Gastrocnemius medialis (tissue), 4 donors: ENCODE results near the gene MARVELD1. TPM values are rescaled to one million over a fixed set of nuclear protein-coding genes. Genes with fewer than 3 reads are reported as not detected.

Experiments used
- ATAC-seq, 2 donors: fragments of 150-250 bp; one replicate each; pipeline ENCODE4 v1.9.1; 2016
- DNase-seq, 2 donors: peaks; one replicate each; pipeline ENCODE4 v3.0.0-alpha.2; 2019
- H3K27ac ChIP-seq, 4 donors: fragments of 200-600 bp; sonication (generic); 1 replicate in 1 of 4; 2 replicates in 3 of 4; pipeline ENCODE4 v1.5.1; 2016 to 2018; ENCODE audit warnings: mild to moderate bottlenecking in 2 of 4, moderate library complexity in 1 of 4
- H3K27me3 ChIP-seq, 3 donors: fragments of 200-600 bp; sonication (generic) in 2 of 3; 1 replicate in 1 of 3; 2 replicates in 2 of 3; pipeline versions ENCODE4 v1.5.1 to v1.6.0; 2016 to 2019; ENCODE audit warnings: mild to moderate bottlenecking in 1 of 3, moderate library complexity in 1 of 3
- H3K36me3 ChIP-seq, 2 donors: fragments of 200-600 bp; sonication (generic) in 1 of 2; one replicate each; pipeline ENCODE4 v1.5.1; 2017 to 2018
- H3K4me1 ChIP-seq, 2 donors: fragments of 200-600 bp; sonication (generic) in 1 of 2; one replicate each; pipeline ENCODE4 v1.5.1; 2016 to 2017; ENCODE audit warnings: mild to moderate bottlenecking in 2 of 2
- H3K4me3 ChIP-seq, 4 donors: fragments of 200-600 bp; sonication (generic) in 3 of 4; 1 replicate in 1 of 4; 2 replicates in 3 of 4; pipeline ENCODE4 v1.5.1; 2016 to 2019; ENCODE audit warnings: mild to moderate bottlenecking in 2 of 4
- H3K9me3 ChIP-seq, 3 donors: fragments of 200-600 bp; sonication (generic) in 2 of 3; 1 replicate in 1 of 3; 2 replicates in 2 of 3; pipeline ENCODE4 v1.5.1; 2016 to 2019
- CTCF ChIP-seq, 5 experiments: fragments of 450-650 bp in 3 of 5; fragments of 200-600 bp in 2 of 5; sonication (generic) in 2 of 5; IDR thresholded peaks in 4 of 5; conservative IDR thresholded peaks in 1 of 5; 1 replicate in 4 of 5; 2 replicates in 1 of 5; pipeline ENCODE4 v1.5.1; 2016 to 2019; ENCODE audit warnings: antibody characterized with exemption in 5 of 5, mild to moderate bottlenecking in 3 of 5, moderate library complexity in 3 of 5
- POLR2A ChIP-seq, 2 donors: fragments of 450-650 bp; IDR thresholded peaks; one replicate each; pipeline ENCODE4 v1.6.1; 2017; ENCODE audit warnings: antibody characterized with exemption in 2 of 2, mild to moderate bottlenecking in 2 of 2, moderate library complexity in 2 of 2
- in situ Hi-C, 4 donors: fragments of 200-750 bp; cut with MboI; loops; one replicate each; pipeline versions ENCODE4 v1.15.0 to v1.8.0; 2017; ENCODE audit warnings: low sequenced_read_pairs in 4 of 4
- intact Hi-C: fragments of 100-400 bp; cut with DNase I; formaldehyde crosslinking; loops from one replicate; pipeline ENCODE4 v1.15.1; 2023; ENCODE audit warnings: low total_unique reads
- total RNA-seq, 4 donors: library from RNA; depleted of rRNA; stranded (reverse); fragments of >200 nt; gene quantifications; one replicate each; pipeline versions ENCODE4 v1.1.0 to v1.2.3, GENCODE V29; 2016

MARVELD1 gene
- total RNA-seq, 4 donors from 2014 or later = 3.2 to 5.1 (median 3.9) TPM

- peaks cover 12 to 19% of the 10 kb centered on the region in 2 donors for H3K4me1 ChIP-seq
- H3K27ac ChIP-seq = peak overlapping the region; percentile 82 to 93 (median 86)
- H3K4me3 ChIP-seq = peak overlapping the region; percentile 76 to 96 (median 93)
- peak; percentile 17 to 37 for ATAC-seq
- no peaks in the 10 kb centered on the region for H3K27me3 ChIP-seq
- no peak for DNase-seq
- in situ Hi-C loops (loop anchor here in 2 of 4 donors (10.0 kb wide), 1 partner anchor 62 kb away; no protein-coding TSS in a partner anchor), intact Hi-C loops (loop anchor here (5.0 kb wide), 1 partner anchor 334 kb away; the partner anchor contains the start of gene RRP12)
- no peaks in the 10 kb centered on the region for H3K9me3 ChIP-seq
- TF ChIP-seq CTCF (IDR thresholded peaks at IDR 0.05 in 4 of 5, conservative IDR thresholded peaks at IDR 0.05 in 1 of 5) (no peak), POLR2A (IDR thresholded peaks at IDR 0.05) (no peak)
- H3K36me3 ChIP-seq = peaks cover 0 to 27% of the 10 kb centered on the region in 2 donors
Observed at GRCh38 chr10:97736403-97736901, 22.9 kb downstream of the MARVELD1 start.

GRCh38 chr10:97736902-97737769 is 23.6 kb downstream of the MARVELD1 start, which contains the start of gene ZFYVE27:
TSS of gene ZFYVE27 (plus strand) at chr10:97737128. CDS start at chr10:97738478, 1,350 bp downstream.
- ATAC-seq (peak; percentile 97), DNase-seq (peak; percentile 89 to 93)
- Histone ChIP-seq H3K4me3 (peak within 1 kb of the TSS; percentile 76 to 96 (median 93)), H3K27me3 (no peaks in the 10 kb centered on the region), H3K36me3 (peaks cover 0 to 31% of the 10 kb centered on the region in 2 donors), H3K9me3 (no peaks in the 10 kb centered on the region), H3K27ac (peak within 1 kb of the TSS; percentile 82 to 93 (median 86)), H3K4me1 (peaks cover 12 to 19% of the 10 kb centered on the region in 2 donors)
- in situ Hi-C loops (loop anchor here in 2 of 4 donors (10.0 kb wide), 1 partner anchor 62 kb away; no protein-coding TSS in a partner anchor), intact Hi-C loops (loop anchor here (5.0 kb wide), 1 partner anchor 335 kb away; the partner anchor contains the start of gene RRP12)
- TF ChIP-seq POLR2A (IDR thresholded peaks at IDR 0.05) (peak; percentile 88 to 95), CTCF (IDR thresholded peaks at IDR 0.05 in 4 of 5, conservative IDR thresholded peaks at IDR 0.05 in 1 of 5) (no peak)

GRCh38 chr10:97737770-97738265 is 24.3 kb downstream of the MARVELD1 start:
- H3K4me1 ChIP-seq = peaks cover 12 to 19% of the 10 kb centered on the region in 2 donors
- H3K36me3 ChIP-seq = peaks cover 0 to 35% of the 10 kb centered on the region in 2 donors
- H3K4me3 ChIP-seq = peak overlapping the region; percentile 76 to 96 (median 93)
- no peak for DNase-seq
- in situ Hi-C loops (loop anchor here in 2 of 4 donors (10.0 kb wide), 1 partner anchor 63 kb away; no protein-coding TSS in a partner anchor), intact Hi-C loops (loop anchor here (5.0 kb wide), 1 partner anchor 336 kb away; the partner anchor contains the start of gene RRP12)
- no peak for ATAC-seq
- no peaks in the 10 kb centered on the region for H3K9me3 ChIP-seq
- TF ChIP-seq CTCF (IDR thresholded peaks at IDR 0.05 in 4 of 5, conservative IDR thresholded peaks at IDR 0.05 in 1 of 5) (no peak), POLR2A (IDR thresholded peaks at IDR 0.05) (no peak)
- H3K27ac ChIP-seq = peak overlapping the region in 3 of 4 donors; percentile 82 to 93 (median 90)
- no peaks in the 10 kb centered on the region for H3K27me3 ChIP-seq

GRCh38 chr10:97738616-97739015 is 25.1 kb downstream of the MARVELD1 start:
- peaks cover 0 to 43% of the 10 kb centered on the region in 2 donors for H3K36me3 ChIP-seq
- H3K27me3 ChIP-seq = no peaks in the 10 kb centered on the region
- H3K4me3 ChIP-seq = peak overlapping the region in 1 of 4 donors; percentile 93
- no peak overlapping the region for H3K27ac ChIP-seq
- ATAC-seq = no peak
- no peaks in the 10 kb centered on the region for H3K9me3 ChIP-seq
- in situ Hi-C loops (loop anchor here in 2 of 4 donors (10.0 kb wide), 1 partner anchor 64 kb away; no protein-coding TSS in a partner anchor), intact Hi-C loops (loop anchor here (5.0 kb wide), 1 partner anchor 336 kb away; the partner anchor contains the start of gene RRP12)
- TF ChIP-seq POLR2A (IDR thresholded peaks at IDR 0.05) = no peak
- TF ChIP-seq CTCF (IDR thresholded peaks at IDR 0.05 in 4 of 5, conservative IDR thresholded peaks at IDR 0.05 in 1 of 5) = no peak
- peaks cover 12 to 19% of the 10 kb centered on the region in 2 donors for H3K4me1 ChIP-seq
- no peak for DNase-seq
